Measurements from ENCODE around the gene CDH16. TPM values are rescaled to one million over a fixed set of nuclear protein-coding genes. Genes with fewer than 3 reads are reported as not detected.
"Not testable (repeated sequence)": the region's sequence is repeated elsewhere in the genome, so short reads cannot be mapped to it uniquely, and the experiment has no call there.

CDH16 gene
- polyA plus RNA-seq, 1 donor = 7.9 TPM

- Histone ChIP-seq H3K27ac (ENCODE audit: low read length) (peak overlapping the region; percentile 96), H3K9me3 (ENCODE audit: control insufficient read depth, low read depth, low read length) (no peaks in the 10 kb centered on the region), H3K4me1 (ENCODE audit: control insufficient read depth, insufficient read depth, low read length) (peaks cover 41% of the 10 kb centered on the region), H3K4me3 (ENCODE audit: low read length) (peak overlapping the region; percentile 93), H3K36me3 (ENCODE audit: control insufficient read depth, insufficient read depth, low read length) (peaks cover 47% of the 10 kb centered on the region), H3K27me3 (ENCODE audit: control insufficient read depth, insufficient read depth, low read length) (no peaks in the 10 kb centered on the region)
- peak in 1 of 2 donors; percentile 76 for DNase-seq
- WGBS (ENCODE audit: insufficient coverage, low lambda C conversion rate) = no CpG with 5 or more reads among the region's 6 CpGs
These were observed 17.8 kb upstream of the CDH16 start for GRCh38 chr16:66936462-66936861.

DNA sequence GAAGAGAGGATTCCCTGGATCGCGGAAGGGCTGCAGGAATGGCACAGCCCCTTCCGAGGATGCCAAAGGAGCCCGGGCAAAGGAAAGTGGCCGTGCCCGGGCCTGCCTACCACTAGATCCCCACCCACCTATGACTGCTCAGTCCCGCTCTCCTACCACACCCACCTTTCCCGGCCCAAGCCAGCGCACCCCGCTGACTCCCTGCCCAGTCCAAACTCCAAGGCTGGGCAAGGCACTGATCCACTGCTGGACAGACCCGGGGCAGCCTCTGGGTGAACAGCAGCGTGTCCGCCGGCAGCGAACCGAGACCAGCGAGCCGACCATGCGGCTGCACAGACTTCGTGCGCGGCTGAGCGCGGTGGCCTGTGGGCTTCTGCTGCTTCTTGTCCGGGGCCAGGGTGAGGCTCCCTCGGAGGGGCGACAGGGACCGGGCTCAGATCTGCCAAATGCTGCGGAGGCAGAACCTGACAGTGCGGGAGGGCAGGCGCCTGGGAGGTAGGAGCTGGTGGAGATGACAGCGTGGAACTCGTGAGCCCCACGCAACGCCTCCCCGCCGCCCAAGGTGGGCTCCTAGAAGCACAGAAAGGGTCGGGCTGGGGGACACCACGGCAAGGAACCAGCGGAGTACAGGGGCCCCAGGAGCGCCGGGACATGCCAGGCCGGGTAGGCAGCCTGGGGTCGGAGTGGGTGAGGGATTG, 16.8 kb upstream of the CDH16 start, which contains the start of gene CES2:
TSS of gene CES2 (plus strand) at position 203 of the 698 bp plus-strand sequence. CDS start at position 323, 120 bp downstream.
- H3K4me3 ChIP-seq (ENCODE audit: low read length) = peak within 1 kb of the TSS; percentile 93
- peak; percentile 85 to 90 for DNase-seq
- H3K27me3 ChIP-seq (ENCODE audit: control insufficient read depth, insufficient read depth, low read length) = no peaks in the 10 kb centered on the region
- H3K9me3 ChIP-seq (ENCODE audit: control insufficient read depth, low read depth, low read length) = no peaks in the 10 kb centered on the region
- peak within 1 kb of the TSS; percentile 96 for H3K27ac ChIP-seq (ENCODE audit: low read length)
- WGBS (ENCODE audit: insufficient coverage, low lambda C conversion rate) = no CpG with 5 or more reads among the region's 44 CpGs
- H3K4me1 ChIP-seq (ENCODE audit: control insufficient read depth, insufficient read depth, low read length) = peaks cover 41% of the 10 kb centered on the region
- H3K36me3 ChIP-seq (ENCODE audit: control insufficient read depth, insufficient read depth, low read length) = peaks cover 39% of the 10 kb centered on the region

DNA sequence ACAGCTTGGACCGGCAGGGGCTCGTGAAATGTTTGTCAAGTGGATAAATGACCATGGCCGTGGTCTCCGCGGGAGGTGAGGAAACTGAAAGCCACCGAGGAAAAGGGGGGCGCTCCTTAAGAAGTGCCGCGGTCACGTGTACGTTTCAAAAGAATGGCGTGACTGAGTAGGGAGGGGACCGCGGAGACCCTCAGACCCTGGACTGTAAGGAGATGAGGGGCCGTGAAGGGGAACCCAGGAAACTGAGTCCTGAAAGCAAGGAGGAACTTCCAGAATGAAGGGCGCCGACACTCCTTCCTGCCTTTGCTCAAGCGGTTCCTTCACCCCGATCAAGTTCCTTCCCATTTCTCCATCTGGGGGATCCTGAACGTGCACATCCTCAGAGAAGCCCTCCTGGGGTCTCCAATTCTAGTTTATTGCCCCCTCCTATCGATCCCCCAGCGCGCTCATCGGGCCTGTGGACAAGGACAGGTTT, 16.2 kb upstream of the CDH16 start:
- WGBS (ENCODE audit: insufficient coverage, low lambda C conversion rate) = no CpG with 5 or more reads among the region's 24 CpGs
- H3K9me3 ChIP-seq (ENCODE audit: control insufficient read depth, low read depth, low read length); H3K27me3 ChIP-seq (ENCODE audit: control insufficient read depth, insufficient read depth, low read length): not testable (repeated sequence)
- H3K36me3 ChIP-seq (ENCODE audit: control insufficient read depth, insufficient read depth, low read length) = peaks cover 33% of the 10 kb centered on the region
- peak overlapping the region; percentile 93 for H3K4me3 ChIP-seq (ENCODE audit: low read length)
- peak overlapping the region; percentile 96 for H3K27ac ChIP-seq (ENCODE audit: low read length)
- peaks cover 41% of the 10 kb centered on the region for H3K4me1 ChIP-seq (ENCODE audit: control insufficient read depth, insufficient read depth, low read length)
- peak in 1 of 2 donors; percentile 51 for DNase-seq

DNA sequence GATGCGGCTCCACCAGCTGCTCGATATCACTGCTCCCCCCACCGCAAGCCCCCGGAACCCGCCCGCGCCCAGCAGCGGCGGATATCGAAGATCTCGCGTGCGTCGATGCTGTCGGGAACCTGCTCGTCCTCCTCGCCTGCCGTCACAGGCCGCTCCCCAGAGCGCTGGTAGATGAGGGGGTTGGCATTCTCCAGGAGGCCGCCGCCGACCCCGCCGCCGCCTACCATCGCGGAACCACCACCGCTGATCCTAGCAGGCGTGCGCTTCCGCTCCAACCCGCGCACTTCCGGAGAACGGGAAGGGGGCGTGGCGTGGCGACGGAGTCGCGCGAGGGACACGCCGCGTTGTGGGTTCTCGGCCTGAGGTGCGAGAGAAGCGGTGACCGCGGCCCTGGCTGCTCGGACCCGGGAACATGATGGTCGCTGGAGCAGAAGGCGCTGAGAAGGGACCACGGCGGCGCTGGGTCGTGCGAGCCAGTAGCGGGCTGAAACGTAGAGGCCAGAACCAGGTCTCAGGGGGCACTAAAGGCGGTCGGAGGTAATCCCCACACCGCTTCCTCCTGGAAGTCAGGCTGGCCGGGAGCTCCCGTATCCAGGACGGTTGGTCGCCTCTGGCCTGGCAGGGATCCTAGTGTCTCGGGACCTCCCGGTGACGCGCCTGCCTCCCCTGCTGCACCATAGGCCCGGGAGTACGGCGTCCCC, 15.6 kb upstream of the CDH16 start, which contains the start of gene CIAO2B:
TSS of gene CIAO2B (minus strand) at position 265 of the 701 bp plus-strand sequence. CDS start at position 227, 38 bp downstream.
- DNase-seq = peak; percentile 91 to 94
- H3K4me1 ChIP-seq (ENCODE audit: control insufficient read depth, insufficient read depth, low read length) = peaks cover 41% of the 10 kb centered on the region

GRCh38 chr16:66933776-66934137, 15.1 kb upstream of the CDH16 start:
- peaks cover 41% of the 10 kb centered on the region for H3K4me1 ChIP-seq (ENCODE audit: control insufficient read depth, insufficient read depth, low read length)
- no peaks in the 10 kb centered on the region for H3K27me3 ChIP-seq (ENCODE audit: control insufficient read depth, insufficient read depth, low read length)
- no peak for DNase-seq
- peaks cover 22% of the 10 kb centered on the region for H3K36me3 ChIP-seq (ENCODE audit: control insufficient read depth, insufficient read depth, low read length)
- WGBS (ENCODE audit: insufficient coverage, low lambda C conversion rate) = no CpG with 5 or more reads among the region's 12 CpGs
- peak overlapping the region; percentile 93 for H3K4me3 ChIP-seq (ENCODE audit: low read length)
- peak overlapping the region; percentile 96 for H3K27ac ChIP-seq (ENCODE audit: low read length)
- H3K9me3 ChIP-seq (ENCODE audit: control insufficient read depth, low read depth, low read length) = no peaks in the 10 kb centered on the region

More for the DNA sequence above, 15.6 kb upstream of the CDH16 start, which contains the start of gene CIAO2B:
- H3K9me3 ChIP-seq (ENCODE audit: control insufficient read depth, low read depth, low read length) = no peaks in the 10 kb centered on the region
- H3K27me3 ChIP-seq (ENCODE audit: control insufficient read depth, insufficient read depth, low read length) = no peaks in the 10 kb centered on the region
- H3K36me3 ChIP-seq (ENCODE audit: control insufficient read depth, insufficient read depth, low read length) = peaks cover 28% of the 10 kb centered on the region
- no CpG with 5 or more reads among the region's 76 CpGs for WGBS (ENCODE audit: insufficient coverage, low lambda C conversion rate)
- H3K4me3 ChIP-seq (ENCODE audit: low read length) = peak within 1 kb of the TSS; percentile 93
- peak within 1 kb of the TSS; percentile 96 for H3K27ac ChIP-seq (ENCODE audit: low read length)

DNA sequence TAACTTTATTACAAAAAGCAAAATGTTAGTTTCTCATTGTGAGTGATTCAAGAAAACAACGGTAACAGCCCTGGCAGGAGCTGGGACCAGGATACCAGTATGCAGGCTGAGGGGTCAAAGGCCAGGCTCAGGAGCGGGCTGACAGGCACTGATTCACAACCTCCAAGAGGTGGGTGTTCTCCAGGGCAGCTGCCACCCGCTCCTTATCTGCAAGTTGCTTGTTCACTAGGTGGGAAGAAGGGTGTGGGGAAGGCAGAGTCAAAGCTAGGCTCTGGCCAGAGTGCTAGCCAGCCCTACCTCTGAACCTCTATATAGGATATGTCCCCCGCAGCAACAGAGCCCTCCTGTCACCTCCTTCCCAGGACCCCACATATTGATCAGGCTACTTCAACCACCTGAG, 13.4 kb upstream of the CDH16 start:
- H3K27ac ChIP-seq (ENCODE audit: low read length) = no peak overlapping the region

DNA sequence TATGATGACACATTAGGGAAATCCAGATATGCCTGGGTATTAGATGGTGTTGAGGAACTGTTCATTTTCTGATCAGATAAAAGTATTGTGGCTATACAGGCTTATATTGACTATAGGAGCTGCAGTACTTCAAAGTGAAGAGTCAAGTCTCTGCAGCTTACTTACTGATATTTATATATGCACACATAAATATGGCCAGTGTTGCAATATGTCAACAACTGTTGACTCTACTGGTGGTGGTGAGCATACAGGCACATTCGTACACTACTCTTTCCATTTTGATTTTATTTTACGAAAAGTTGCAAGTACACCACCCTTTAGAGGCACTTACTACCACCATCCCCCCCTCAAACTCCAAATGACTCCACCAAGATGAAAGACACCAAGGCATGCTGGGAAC, 13.0 kb upstream of the CDH16 start:
- Histone ChIP-seq H3K36me3 (ENCODE audit: control insufficient read depth, insufficient read depth, low read length) (peaks cover 10% of the 10 kb centered on the region), H3K27ac (ENCODE audit: low read length) (no peak overlapping the region), H3K4me1 (ENCODE audit: control insufficient read depth, insufficient read depth, low read length) (peaks cover 24% of the 10 kb centered on the region), H3K9me3 (ENCODE audit: control insufficient read depth, low read depth, low read length) (no peaks in the 10 kb centered on the region), H3K4me3 (ENCODE audit: low read length) (no peak overlapping the region), H3K27me3 (ENCODE audit: control insufficient read depth, insufficient read depth, low read length) (no peaks in the 10 kb centered on the region)
- DNase-seq = no peak
- WGBS (ENCODE audit: insufficient coverage, low lambda C conversion rate) = 100% methylated on average over 2 of the region's 2 CpGs

More for the DNA sequence above, 13.4 kb upstream of the CDH16 start:
- no CpG with 5 or more reads among the region's 4 CpGs for WGBS (ENCODE audit: insufficient coverage, low lambda C conversion rate)
- H3K36me3 ChIP-seq (ENCODE audit: control insufficient read depth, insufficient read depth, low read length) = peaks cover 10% of the 10 kb centered on the region
- no peaks in the 10 kb centered on the region for H3K27me3 ChIP-seq (ENCODE audit: control insufficient read depth, insufficient read depth, low read length)
- DNase-seq = no peak
- no peak overlapping the region for H3K4me3 ChIP-seq (ENCODE audit: low read length)
- H3K4me1 ChIP-seq (ENCODE audit: control insufficient read depth, insufficient read depth, low read length) = peaks cover 28% of the 10 kb centered on the region
- no peaks in the 10 kb centered on the region for H3K9me3 ChIP-seq (ENCODE audit: control insufficient read depth, low read depth, low read length)

DNA sequence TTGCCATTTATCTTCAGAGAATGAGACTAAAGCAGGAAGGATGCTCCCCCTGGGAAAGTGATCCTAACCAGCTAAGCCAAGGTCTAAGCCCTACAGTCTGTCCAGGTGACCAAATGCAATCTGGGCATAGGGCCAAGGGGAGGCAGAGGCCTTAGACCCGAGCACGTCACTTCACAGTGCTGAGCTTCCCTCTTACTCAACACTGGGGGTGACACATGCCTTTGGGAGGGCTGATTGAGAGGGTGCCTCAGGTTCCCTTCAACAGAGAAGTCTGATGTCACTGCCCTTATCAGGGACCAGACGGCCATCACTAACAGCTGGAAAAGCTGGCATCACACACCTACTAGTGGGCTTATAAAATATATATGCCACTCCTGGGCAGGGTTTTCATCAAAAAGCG, 11.5 kb upstream of the CDH16 start:
- Histone ChIP-seq H3K4me1 (ENCODE audit: control insufficient read depth, insufficient read depth, low read length) (peaks cover 20% of the 10 kb centered on the region), H3K27ac (ENCODE audit: low read length) (no peak overlapping the region), H3K36me3 (ENCODE audit: control insufficient read depth, insufficient read depth, low read length) (peaks cover 10% of the 10 kb centered on the region), H3K27me3 (ENCODE audit: control insufficient read depth, insufficient read depth, low read length) (peaks cover 13% of the 10 kb centered on the region), H3K4me3 (ENCODE audit: low read length) (no peak overlapping the region), H3K9me3 (ENCODE audit: control insufficient read depth, low read depth, low read length) (no peaks in the 10 kb centered on the region)
- WGBS (ENCODE audit: insufficient coverage, low lambda C conversion rate) = 100% methylated on average over 1 of the region's 4 CpGs
- DNase-seq = peak in 1 of 2 donors; percentile 49

DNA sequence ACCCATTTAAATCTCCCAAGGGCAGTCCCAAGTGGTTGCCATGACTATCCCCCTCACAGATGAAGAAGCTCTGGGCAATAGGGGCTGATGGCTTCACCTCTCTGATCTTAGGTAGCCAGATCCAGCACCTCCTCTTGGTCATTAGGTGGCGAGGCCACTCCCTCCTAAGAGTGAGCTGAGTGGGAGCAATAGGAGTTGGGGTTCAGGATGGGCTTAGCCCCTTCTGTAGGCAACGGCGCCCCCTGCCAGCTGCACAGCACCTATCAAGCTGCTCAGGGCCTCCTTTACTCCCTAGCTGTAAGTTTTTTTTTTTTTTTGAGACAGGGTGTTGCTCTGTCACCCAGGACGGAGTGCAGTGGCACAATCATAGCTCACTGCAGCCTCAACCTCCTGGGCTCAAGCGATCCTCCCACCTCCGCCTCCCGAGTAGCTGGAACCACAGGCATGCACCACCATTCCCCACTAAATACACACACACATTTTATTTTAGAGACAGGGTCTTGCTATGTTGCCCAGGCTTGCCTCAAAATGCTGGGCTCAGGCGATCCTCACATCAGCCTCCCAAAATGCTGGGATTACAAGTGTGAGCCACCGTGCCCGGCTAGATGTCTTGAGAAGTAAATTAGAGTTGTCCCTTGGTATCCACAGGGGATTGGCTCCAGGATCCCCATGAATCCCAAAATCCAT, 10.2 kb upstream of the CDH16 start:
- no peaks in the 10 kb centered on the region for H3K9me3 ChIP-seq (ENCODE audit: control insufficient read depth, low read depth, low read length)
- H3K4me1 ChIP-seq (ENCODE audit: control insufficient read depth, insufficient read depth, low read length) = peaks cover 20% of the 10 kb centered on the region
- H3K4me3 ChIP-seq (ENCODE audit: low read length) = no peak overlapping the region
- DNase-seq = peak; percentile 57 to 67
- H3K36me3 ChIP-seq (ENCODE audit: control insufficient read depth, insufficient read depth, low read length) = peaks cover 10% of the 10 kb centered on the region
- WGBS (ENCODE audit: insufficient coverage, low lambda C conversion rate) = no CpG with 5 or more reads among the region's 10 CpGs
- peaks cover 25% of the 10 kb centered on the region for H3K27me3 ChIP-seq (ENCODE audit: control insufficient read depth, insufficient read depth, low read length)
- H3K27ac ChIP-seq (ENCODE audit: low read length) = no peak overlapping the region

Measured in large intestine (tissue), 3 donors.